HG03457 (cell line): Measurements from ENCODE around the gene SH3BP5.

Experiments
- ATAC-seq: cut with Tn5 transposase; IDR thresholded peaks from one replicate; pipeline ENCODE4 v1.9.1; 2021; ENCODE audit warnings: moderate number of reproducible peaks; ENCODE audit not compliant: unreplicated experiment

The SH3BP5 gene

DNA sequence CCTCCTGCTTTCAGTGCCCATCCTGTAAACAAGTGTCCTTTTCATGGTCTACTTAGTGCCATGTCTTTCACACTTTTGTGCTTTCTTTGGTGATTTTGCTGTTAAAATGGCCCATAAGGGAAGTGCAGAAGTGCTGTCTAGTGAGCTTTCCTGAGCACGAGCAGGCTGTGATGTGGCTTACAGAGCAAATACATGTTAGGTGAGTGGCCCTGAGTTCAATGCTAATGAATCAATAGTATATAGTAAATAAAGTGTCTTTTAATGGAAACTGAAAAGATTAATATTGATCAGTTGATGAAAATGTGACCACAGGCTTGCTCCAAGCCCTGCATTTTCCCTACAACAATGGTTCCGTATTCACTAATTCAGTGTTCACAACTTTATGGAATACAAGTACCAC is 5.7 kb downstream of the SH3BP5 start:
- no peak for ATAC-seq

DNA sequence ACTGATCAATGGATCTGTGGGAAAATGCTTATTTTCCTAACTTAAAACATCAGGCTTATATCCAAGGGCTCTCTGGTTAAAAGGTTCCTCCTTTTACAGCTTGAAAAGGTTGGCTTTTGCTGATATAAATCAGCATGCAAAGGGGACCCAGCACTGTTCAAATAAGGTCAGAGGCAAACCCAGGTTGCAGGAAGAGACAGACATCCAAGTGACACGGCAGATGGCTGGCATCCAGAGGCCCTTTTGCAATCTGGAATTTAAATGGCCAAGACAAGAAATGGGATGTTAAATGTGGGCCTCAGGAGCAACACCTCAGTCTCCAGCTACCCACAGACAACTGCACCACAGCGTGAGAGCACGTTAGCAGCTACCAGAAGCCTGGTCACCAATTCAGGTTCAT is 6.3 kb downstream of the SH3BP5 start:
- ATAC-seq, result no peak

DNA sequence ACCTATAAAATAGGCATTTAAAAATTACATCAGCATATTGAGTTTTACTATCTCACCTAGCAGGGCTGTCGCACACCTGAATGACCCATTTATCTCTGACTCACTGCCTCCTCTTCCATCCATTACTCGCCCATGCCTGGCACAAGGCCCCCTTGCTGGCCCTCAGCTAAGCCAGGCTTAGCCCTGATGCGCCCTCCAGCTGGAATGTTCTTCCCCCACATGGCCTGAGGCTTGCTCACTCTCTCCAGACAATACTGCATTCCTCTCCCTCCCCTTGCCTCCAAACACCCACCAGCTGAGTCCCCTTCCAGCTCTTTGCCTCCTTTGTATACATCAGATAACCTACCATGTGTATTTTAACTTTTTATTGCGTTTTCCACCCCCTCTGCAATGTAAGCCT is 7.2 kb downstream of the SH3BP5 start:
- no peak for ATAC-seq

DNA sequence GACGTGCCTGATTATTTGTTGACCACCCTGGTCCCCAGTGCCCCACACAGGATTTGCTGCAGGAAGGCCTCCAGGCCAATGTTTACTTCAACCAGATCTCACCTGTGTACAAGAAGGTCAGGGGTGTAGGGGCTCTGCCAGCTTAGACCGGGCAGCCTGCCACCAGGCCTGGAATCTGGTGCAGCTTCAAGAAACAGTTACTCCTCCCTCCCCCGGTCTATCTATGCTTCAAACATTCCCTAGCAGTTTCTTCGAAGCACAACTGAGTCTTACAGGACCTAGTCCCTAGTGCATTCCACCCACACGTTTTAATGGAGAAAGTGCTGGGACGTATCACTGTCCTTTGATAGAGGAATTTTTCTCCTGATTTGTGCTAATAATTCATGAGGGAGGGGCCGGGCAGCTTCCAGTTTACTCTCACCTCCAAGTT is 8.0 kb downstream of the SH3BP5 start:
- no peak for ATAC-seq

DNA sequence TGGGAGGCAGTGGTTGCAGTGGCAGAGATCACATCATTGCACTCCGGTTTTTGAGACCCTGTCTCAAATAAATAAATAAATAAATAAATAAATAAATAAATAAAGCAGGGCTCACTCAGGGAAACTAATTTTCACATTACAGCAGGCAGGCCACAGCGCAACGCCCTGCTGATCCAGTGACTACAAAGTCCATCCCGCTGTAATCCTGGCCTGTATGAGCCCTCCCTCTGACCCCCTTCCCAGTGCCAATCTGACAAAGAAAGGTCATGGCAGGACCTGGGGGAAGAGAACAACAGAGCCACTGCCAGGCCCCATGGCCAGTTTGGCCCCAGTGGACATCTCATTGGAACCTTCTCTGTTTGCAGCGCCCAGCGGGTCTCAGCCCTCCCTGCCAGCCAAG is 9.3 kb downstream of the SH3BP5 start:
- no peak for ATAC-seq

DNA sequence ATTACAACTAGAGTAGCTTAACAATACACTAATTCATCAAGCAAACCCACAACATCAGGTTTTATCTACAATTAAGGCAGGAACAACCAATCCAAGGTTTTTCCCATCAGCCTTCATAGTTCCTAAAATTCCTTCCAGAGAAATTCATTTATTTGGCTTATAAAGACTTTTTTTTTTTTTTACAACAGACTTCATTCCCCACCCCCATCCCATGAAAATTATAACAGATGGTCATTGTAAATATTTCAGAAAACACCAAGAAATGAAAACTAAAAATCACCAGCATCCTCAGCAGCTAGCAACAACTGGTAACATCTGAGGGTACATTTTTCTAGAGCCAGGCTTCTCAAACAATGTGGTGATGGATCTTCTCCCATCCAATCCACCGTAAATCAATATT is 11.0 kb downstream of the SH3BP5 start:
- ATAC-seq, result no peak

DNA sequence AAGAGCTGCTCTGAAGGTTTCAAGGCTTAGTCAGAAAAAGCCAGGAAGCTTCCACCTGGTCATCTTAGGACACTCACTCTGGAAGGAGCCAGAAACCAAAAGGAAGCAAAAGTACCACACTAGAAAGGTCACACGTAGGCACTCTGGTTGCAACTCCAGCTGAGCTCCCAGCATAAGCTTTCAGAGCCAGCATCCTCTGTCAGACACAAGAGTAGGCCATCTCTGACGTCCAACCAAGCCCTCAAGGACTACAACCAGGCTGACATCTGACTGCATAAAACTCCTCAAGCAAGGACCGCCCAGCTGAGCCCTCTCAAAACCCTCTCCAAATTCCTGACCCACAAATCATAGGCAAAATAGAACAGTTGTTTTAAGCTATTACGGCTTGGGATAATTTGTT is 12.8 kb downstream of the SH3BP5 start:
- ATAC-seq, result no peak

DNA sequence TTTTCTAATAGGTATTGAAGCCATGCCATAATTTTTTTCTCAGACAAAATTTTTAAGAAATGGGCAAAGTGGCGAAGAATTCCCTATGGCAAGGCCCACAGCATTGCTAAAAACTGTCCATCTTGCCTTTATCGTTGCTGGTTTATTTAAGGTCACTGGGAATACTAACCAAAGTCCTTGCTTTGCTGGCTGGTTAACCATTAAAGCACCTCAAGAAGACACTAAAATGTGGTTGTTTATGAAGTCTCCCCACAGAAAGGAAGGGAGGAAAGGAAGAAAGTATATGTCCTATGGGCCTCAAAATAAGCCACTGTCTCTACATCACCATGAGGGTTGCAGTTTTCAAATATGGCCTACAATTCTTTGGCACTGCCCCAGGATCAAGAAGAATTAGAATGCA is 13.2 kb downstream of the SH3BP5 start:
- no peak for ATAC-seq

DNA sequence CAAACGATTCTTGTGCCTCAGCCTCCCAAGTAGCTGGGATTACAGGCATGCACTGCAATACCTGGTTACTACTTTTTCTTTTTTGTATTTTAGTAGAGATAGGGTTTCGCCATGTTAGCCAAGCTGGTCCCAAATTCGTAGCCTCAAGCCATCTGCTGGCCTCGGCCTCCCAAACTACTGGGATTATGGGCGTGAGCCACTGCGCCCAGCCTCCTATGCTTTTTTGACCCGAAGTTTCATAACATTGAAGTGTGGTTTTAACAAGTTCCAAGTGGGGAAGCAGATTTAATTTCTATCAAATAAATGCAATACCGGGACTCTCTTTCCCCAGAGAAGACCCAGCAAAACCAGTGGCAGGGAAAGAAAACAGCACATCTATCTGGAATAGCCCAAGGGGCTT is 13.7 kb downstream of the SH3BP5 start:
- ATAC-seq, result no peak

DNA sequence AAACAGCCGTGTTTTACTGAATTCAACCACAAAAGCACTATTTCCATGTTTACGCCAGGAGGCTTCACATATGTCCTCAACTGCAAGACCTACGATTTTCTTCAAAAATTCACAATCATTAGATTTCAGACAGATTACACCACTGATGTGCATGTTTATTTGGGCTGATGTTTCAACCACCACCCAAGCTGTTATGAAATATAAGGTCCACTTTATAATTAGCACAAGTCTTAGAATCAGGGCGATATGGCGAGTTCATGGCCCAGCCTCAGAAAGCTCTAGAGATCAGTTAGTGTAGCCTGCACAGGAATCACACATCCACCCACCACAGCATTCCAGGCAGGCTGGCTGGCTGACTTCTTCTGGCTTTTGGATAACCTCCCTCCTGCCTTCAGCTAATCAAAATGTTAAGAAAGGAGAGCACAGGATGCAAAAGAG is 15.4 kb downstream of the SH3BP5 start:
- ATAC-seq, result no peak

DNA sequence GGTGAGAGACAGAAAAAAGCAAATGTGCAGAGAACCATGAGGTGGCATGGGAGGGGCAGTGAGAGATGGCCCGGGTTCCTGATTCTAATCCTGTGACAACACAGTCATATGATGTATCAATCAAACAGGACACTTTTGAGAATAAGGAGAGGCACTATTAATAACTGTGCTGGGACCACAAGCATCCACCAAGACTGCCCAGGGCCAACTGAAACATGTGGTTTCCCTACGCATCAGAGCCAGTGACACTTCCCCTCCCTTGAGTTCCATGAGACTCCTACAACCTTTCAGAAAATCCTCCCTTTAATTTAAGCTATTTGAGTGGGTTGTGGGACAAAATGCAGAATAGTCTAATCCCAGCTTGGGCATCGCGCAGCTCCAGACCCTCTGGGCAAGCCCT is 17.4 kb downstream of the SH3BP5 start:
- ATAC-seq, result no peak

DNA sequence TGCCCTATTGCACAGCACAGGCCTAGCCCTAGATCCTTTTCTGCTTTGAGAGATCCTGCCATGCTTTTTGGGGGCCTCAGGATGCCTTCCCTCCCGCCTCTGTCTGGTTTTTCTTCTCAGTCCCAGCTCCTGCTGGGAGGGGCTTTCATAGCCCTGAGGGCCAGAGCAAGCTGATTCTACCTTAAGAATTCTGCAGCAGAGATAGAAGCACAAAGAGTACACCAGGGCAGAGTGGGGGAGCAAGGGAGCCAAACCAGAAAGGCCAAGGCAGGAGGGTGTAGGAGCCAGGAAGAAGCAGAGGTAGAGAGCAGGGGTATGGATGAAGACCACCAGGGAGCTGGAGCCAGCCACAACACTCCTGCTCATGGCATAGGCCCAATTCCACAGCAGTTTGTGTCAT is 18.1 kb downstream of the SH3BP5 start:
- ATAC-seq, result no peak

DNA sequence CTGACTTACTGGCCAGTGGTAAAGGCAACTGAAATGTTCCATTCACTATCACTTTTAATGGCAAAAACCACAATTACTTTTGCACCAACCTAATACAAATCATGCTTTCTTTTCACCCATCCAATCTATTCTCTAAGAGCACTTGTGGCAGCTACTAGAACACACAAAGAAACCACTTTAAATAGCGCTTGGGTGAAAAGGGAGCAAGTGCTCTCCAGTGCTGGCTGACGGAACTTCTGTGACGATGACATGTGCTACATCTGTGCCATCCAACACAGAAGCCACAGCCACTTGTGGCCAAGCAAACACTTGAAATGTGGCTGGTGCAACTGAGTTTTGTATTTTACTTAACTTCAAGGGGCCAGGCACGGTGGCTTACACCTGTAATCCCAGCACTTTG is 18.9 kb downstream of the SH3BP5 start:
- no peak for ATAC-seq

DNA sequence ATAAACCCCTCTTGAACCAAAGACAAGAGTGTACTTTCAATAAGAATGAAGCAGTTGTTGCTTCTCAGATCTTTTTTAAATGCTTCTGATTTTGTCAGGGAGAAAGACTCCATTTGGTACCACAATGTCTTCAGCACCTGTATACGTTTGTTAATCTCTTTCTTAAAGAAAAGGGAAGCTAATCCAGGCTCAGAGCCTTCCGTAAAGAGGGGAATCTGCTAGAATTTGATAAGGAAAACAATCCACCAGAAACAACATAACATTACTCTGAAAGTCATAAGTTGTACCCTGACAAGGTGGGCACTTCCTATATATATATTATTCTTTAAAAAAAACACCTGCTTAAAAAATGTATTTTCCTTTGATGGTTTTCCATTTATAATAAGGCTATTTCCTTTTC is 19.8 kb downstream of the SH3BP5 start:
- no peak for ATAC-seq

DNA sequence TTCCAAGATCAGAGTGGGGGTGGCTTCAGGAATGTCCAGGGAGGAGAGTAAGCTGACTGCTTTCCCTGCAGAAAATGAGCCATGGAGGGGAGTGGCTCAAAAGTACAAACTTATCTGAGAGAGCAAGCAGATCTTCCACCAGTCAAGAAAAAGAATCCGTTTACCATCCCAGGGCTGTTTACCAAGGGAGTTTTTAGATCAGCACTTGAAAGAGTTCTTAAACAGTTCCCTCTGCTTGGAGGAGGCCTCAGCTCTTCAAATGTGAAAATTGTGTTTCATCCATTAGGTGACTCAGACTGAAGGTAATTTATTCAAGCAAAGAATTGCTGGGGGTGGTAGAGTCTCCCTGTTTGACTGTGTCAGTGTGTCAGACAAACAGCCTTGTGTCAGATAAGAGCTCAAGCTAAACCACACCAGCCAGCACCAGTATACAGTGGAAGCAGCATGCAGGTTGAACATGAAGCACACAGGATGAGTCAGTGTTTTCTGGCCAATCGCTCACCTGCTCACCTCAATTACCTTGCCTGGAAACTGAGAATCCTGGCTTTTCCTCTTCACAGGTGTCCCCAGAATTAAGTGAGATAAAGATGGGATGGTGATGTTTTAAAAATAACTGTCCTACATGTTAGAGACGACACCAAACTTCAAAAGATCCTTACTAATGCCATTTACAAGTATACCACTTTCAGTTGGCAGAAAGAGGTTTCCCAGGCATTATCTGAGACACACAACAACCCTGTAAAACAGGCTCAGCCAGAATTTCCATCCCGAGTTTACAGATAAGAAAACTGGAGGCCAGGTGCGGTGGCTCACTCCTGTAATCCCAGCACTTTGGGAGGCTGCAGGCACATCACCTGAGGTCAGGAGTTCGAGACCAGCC is 21.7 kb downstream of the SH3BP5 start:
- ATAC-seq, result peak; percentile 73

DNA sequence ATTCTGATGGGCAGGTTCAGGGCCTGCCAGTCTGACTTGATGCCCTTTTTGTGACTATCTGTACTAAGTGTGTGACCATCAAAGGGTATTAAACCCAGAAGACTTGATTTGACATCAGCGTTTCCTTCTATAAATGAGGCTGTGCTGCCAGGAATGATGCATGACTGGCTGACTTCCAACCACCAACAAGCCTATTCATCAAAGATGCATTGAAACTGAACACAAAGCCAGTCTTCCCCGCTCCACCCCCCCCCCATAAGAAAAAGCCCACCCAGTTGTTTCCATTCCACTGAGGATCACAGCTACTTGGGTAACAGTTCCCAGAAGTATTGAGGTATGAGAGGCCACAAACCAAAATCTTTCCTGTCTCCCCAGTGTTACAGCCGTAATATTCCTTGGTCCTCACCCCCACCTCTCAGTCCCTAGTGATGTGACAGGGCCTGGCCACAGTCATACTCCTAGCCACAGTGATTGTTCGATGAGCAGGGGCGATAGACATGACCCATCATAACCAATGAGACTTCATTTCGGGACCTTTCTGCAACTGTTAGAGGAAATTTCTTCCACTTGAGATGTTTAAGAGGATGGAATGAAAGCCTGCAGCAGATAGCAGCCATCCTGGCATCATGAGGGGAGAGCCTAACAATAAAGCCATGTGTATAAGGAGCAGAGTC is 22.6 kb downstream of the SH3BP5 start:
- no peak for ATAC-seq

DNA sequence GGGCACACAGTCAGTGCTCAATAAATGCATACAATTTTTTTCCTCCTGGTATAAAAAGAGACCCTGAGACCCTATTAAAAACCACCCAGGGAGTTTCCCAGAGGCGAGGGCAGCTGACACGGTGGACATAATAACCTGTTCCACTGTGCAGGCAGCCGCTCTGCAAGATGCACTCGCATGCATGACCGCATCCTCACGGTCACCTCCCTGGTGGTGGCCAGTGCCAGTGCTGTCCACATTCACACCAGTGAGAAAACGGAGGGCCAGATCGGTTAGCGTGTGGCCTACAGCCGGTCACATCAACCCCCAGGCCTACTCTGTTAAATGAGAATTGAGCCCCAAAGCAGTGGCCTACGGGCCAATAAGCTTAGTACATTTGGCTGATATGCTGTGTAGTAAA is 24.8 kb downstream of the SH3BP5 start:
- ATAC-seq, result no peak

DNA sequence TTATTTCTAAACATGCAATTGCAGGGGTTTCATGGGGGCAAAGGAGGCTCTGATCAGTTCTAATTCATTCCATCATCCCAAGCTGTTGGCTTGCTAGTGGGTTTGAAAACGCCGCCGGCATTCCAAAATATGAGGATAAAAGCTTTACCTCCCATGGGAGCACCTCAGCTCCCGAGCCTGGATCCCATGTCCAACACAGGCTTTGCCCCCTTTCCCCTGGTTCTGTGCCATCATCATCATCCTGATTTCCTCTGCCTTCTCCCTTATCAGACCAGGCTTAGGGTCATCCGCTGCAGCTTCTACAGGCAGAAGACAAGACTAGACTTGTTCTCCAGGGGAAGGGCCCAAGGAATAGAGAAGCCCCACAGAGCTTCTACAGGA is 25.4 kb downstream of the SH3BP5 start:
- ATAC-seq, result no peak

DNA sequence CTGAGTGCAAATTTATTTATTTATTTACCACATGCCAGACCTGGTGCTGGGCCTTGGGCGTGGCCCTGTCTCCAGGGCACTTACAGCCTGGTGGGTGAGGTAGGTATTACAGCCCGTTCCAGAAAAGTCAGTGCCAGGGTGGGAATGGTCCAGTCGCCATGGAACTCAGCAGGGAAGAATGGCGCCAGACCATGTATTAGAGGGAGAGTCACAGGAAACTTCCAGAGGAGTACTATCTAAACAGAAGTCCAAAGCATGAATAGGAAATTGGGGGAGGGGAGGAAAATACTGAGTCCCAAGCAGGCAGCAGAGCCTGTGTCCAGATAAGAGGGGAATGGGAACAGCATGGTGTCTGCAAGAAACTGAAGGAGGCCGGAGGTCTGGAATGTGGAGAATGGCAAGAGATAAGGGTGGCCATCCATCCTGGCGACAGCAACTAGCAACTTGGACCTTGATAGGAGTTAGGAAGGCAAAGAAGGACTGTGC is 27.0 kb downstream of the SH3BP5 start:
- ATAC-seq, result no peak

DNA sequence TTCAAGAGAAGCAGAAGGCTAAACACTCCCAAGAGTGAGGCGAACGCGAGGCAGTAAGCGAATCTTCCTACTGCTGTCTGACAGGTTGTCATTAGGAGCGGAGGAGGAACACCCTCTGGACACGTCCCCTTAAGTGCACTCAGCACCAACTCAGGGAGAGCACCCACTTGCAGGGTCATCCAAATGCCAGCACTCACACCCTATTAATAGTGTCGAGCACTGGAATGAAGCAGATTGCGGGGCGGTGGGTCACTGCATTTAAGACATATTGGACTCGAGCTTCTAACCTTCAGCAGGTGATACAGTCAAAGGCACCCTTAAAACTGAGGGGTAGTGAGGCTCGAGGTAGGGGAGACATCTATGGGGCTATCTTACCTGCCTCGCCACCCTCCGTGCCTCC is 28.7 kb downstream of the SH3BP5 start:
- no peak for ATAC-seq

DNA sequence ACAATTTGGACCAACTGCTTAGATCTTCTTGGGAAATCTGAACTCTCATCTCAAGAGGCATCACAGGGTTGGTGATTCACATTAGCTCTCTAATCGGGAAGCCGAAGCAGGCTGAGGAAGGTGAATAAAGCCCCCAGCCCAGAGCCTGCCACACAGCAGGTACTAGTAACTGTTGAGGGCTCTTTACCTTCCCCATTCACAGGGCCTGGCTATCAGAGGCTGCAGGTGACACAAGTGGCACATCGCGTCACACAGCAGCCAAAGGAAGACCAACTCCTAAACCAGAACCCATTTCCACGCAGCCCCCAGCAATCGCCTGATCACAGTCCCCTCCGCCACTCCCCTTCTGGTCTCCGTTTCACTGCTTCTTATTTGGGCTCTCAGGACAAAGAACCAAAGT is 29.2 kb downstream of the SH3BP5 start:
- ATAC-seq, result no peak

DNA sequence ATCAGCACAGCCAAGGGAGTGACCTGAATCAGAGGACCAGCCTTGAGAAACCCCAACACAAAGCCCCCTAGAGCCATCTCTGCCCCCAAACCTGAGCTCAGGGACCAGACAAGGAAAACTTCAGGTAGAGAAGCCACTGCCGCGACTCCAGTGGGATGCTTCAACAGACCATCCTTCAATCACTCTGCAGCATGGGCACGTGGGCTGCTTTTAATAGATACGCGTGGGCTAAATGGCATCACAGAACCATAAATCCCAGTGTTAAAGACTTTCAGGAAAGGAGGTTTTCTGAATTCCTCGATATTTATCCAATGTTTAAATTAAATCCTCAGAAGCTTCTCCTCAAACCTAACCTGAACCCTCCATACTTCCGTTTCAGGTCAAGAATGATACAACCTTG is 30.6 kb downstream of the SH3BP5 start:
- ATAC-seq, result no peak
